Transverse colon (tissue), 3 donors: ENCODE measurements around the gene RAB37.

Experiments used
- EP300 ChIP-seq: sonication (generic); formaldehyde crosslinking; IDR thresholded peaks from one replicate; pipeline ENCODE4 v1.6.1; 2017; ENCODE audit warnings: antibody characterized with exemption, low read depth
- TF ChIP-seq, protein P1 (sequence below), 5 experiments: fragments of 200-600 bp in 3 of 5; fragments of 450-650 bp in 2 of 5; sonication (generic) in 3 of 5; IDR thresholded peaks; 1 replicate in 2 of 5; 2 replicates in 3 of 5; pipeline ENCODE4 v1.5.1; 2016 to 2017; ENCODE audit warnings: antibody characterized with exemption in 5 of 5, inconsistent platforms in 3 of 5, mild to moderate bottlenecking in 2 of 5, moderate library complexity in 1 of 5

DNA sequence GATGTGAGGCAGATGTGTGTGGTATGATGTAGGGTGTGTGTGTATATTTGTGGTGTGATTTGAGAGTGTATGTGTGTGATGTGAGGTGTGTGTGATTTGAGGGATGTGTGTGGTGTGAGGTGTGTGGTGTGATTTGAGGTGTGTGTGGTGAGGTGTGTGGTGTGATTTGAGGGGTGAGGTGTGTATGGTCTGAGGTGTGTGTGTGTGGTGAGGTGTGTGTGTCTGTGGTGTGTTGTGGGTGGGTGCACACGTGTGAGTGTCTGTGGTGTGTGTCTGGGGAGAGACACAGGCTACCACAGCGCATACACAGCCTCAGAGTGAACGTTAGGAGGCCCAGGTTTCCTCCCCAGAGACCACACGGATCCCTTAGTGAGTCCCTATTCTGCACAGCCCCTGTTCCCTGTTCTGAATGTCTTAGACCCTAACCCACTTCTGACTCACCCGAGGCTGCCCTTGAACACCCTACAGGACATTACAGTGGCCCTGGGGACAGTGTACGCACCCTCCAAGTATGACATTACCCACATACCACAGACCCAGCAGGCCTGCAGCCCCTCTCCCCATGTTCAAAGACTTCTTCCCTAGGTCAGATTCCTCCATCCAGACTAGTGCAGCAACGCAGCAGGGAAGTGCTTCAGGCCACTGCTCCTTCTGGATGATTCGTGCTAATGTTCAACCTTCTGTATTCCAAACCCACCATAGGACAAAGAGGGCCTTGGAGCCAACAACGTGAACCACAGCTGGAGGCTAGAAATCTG is 3.5 kb upstream of the RAB37 start:
- TF ChIP-seq, protein P1, sequence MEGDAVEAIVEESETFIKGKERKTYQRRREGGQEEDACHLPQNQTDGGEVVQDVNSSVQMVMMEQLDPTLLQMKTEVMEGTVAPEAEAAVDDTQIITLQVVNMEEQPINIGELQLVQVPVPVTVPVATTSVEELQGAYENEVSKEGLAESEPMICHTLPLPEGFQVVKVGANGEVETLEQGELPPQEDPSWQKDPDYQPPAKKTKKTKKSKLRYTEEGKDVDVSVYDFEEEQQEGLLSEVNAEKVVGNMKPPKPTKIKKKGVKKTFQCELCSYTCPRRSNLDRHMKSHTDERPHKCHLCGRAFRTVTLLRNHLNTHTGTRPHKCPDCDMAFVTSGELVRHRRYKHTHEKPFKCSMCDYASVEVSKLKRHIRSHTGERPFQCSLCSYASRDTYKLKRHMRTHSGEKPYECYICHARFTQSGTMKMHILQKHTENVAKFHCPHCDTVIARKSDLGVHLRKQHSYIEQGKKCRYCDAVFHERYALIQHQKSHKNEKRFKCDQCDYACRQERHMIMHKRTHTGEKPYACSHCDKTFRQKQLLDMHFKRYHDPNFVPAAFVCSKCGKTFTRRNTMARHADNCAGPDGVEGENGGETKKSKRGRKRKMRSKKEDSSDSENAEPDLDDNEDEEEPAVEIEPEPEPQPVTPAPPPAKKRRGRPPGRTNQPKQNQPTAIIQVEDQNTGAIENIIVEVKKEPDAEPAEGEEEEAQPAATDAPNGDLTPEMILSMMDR (IDR thresholded peaks at IDR 0.05), result no peak
- TF ChIP-seq EP300, result no peak
